OCI-LY3 (cell line): ENCODE measurements around the gene ZNF436.

Experiments used
- H2AFZ ChIP-seq: fragments of 200-600, 300-600 bp; shearing (Covaris generic); 2 replicates; pipeline ENCODE4 v1.6.0; 2014; ENCODE audit warnings: antibody characterized with exemption, low read depth, low read length
- H3K27ac ChIP-seq: fragments of 200-600, 300-600 bp; sonication (generic); 2 replicates; pipeline ENCODE4 v1.5.1; 2014; ENCODE audit warnings: mild to moderate bottlenecking, low read length, moderate library complexity, mixed read lengths
- H3K27me3 ChIP-seq: fragments of 200-600, 300-600 bp; sonication (generic); 2 replicates; pipeline ENCODE4 v1.6.1; 2014; ENCODE audit warnings: low read depth, low read length, mixed read lengths
- H3K36me3 ChIP-seq: fragments of 200-600, 300-600 bp; sonication (generic); replicated peaks from 2 replicates; pipeline ENCODE3; 2014; ENCODE audit warnings: low read depth, low read length, mixed read lengths
- H3K4me1 ChIP-seq: fragments of 300-600, 200-600 bp; sonication (generic); 2 replicates; pipeline ENCODE4 v1.6.1; 2014; ENCODE audit warnings: low read length, mixed read lengths
- H3K4me2 ChIP-seq: fragments of 200-600, 300-600 bp; sonication (generic); 2 replicates; pipeline ENCODE4 v1.6.1; 2014; ENCODE audit warnings: low read length, mixed read lengths
- H3K4me3 ChIP-seq: fragments of 300-600, 200-600 bp; sonication (generic); 2 replicates; pipeline ENCODE4 v1.5.1; 2014; ENCODE audit warnings: antibody characterized with exemption, mild to moderate bottlenecking, low read length, moderate library complexity
- H3K79me2 ChIP-seq: fragments of 300-600, 200-600 bp; shearing (Covaris generic); 2 replicates; pipeline ENCODE4 v1.6.1; 2014; ENCODE audit warnings: mild to moderate bottlenecking, low read length, mixed read lengths
- H3K9ac ChIP-seq: fragments of 300-600, 200-600 bp; shearing (Covaris generic); 2 replicates; pipeline ENCODE4 v1.6.0; 2014; ENCODE audit warnings: mild to moderate bottlenecking, low read length, moderate library complexity
- H3K9me3 ChIP-seq: fragments of 200-600, 300-600 bp; shearing (Covaris generic); 2 replicates; pipeline ENCODE4 v1.6.1; 2014; ENCODE audit warnings: low read length, mixed read lengths; ENCODE audit not compliant: insufficient read depth
- H4K20me1 ChIP-seq: fragments of 200-600, 300-600 bp; sonication (generic); 2 replicates; pipeline ENCODE4 v1.6.1; 2016; ENCODE audit warnings: low read length, mixed read lengths; ENCODE audit not compliant: insufficient read depth
- CTCF ChIP-seq: fragments of 200-600, 300-600 bp; sonication (generic); IDR thresholded peaks from 2 replicates; pipeline ENCODE4 v1.5.1; 2014; ENCODE audit warnings: antibody characterized with exemption, low read length, low read depth
- EZH2phosphoT487 ChIP-seq: fragments of 200-600 bp; shearing (Covaris generic); IDR thresholded peaks from 2 replicates; pipeline ENCODE4 v1.6.1; 2018; ENCODE audit warnings: antibody characterized with exemption, mixed run types, low read depth

ZNF436 gene

GRCh38 chr1:23368562-23369334 lies 888 bp downstream of the ZNF436 start:
- Histone ChIP-seq H4K20me1 (no peaks in the 10 kb centered on the region), H3K4me3 (peak overlapping the region; percentile 100), H2AFZ (peak overlapping the region; percentile 100), H3K79me2 (peaks cover 12% of the 10 kb centered on the region), H3K9ac (peak overlapping the region; percentile 100), H3K36me3 (peaks cover 8% of the 10 kb centered on the region), H3K27ac (peak overlapping the region; percentile 92), H3K4me1 (peaks cover 10% of the 10 kb centered on the region), H3K4me2 (peak overlapping the region; percentile 100), H3K9me3 (0 out of 2 replicates have a peak, but pooled peaks cover 3% of the 10 kb centered on the region), H3K27me3 (no peaks in the 10 kb centered on the region)
- TF ChIP-seq CTCF (peak; percentile 9; the same call in 1 of the 2 replicates), EZH2phosphoT487 (no peak)

GRCh38 chr1:23367791-23368561 lies 1.7 kb downstream of the ZNF436 start:
- H3K4me3 ChIP-seq: peak overlapping the region; percentile 100
- H4K20me1 ChIP-seq: no peaks in the 10 kb centered on the region
- TF ChIP-seq EZH2phosphoT487 (no peak), CTCF (no peak)
- H3K4me2 ChIP-seq: peak overlapping the region; percentile 97
- H3K27me3 ChIP-seq: no peaks in the 10 kb centered on the region
- H3K36me3 ChIP-seq: peaks cover 13% of the 10 kb centered on the region
- peak overlapping the region; percentile 100 for H2AFZ ChIP-seq
- H3K27ac ChIP-seq: peak overlapping the region; percentile 92
- H3K9me3 ChIP-seq: peaks cover 4% of the 10 kb centered on the region; the same call in 1 of the 2 replicates
- peaks cover 12% of the 10 kb centered on the region for H3K79me2 ChIP-seq
- peak overlapping the region; percentile 100 for H3K9ac ChIP-seq
- peaks cover 10% of the 10 kb centered on the region for H3K4me1 ChIP-seq

GRCh38 chr1:23367451-23367790 lies 2.2 kb downstream of the ZNF436 start:
- H3K9ac ChIP-seq: peak overlapping the region; percentile 84
- peaks cover 19% of the 10 kb centered on the region for H3K36me3 ChIP-seq
- H4K20me1 ChIP-seq: no peaks in the 10 kb centered on the region
- H3K4me3 ChIP-seq: peak overlapping the region; percentile 100
- H2AFZ ChIP-seq: no peak overlapping the region
- H3K27me3 ChIP-seq: no peaks in the 10 kb centered on the region
- peaks cover 10% of the 10 kb centered on the region; the same call in 1 of the 2 replicates for H3K9me3 ChIP-seq
- no peak overlapping the region for H3K27ac ChIP-seq
- H3K4me2 ChIP-seq: peak overlapping the region; percentile 97
- TF ChIP-seq CTCF (no peak), EZH2phosphoT487 (no peak)
- peaks cover 10% of the 10 kb centered on the region for H3K4me1 ChIP-seq
- H3K79me2 ChIP-seq: peaks cover 12% of the 10 kb centered on the region

- Histone ChIP-seq H3K4me2 (no peak overlapping the region), H3K9me3 (peaks cover 17% of the 10 kb centered on the region; the same call in 1 of the 2 replicates), H3K79me2 (peaks cover 12% of the 10 kb centered on the region), H3K27me3 (no peaks in the 10 kb centered on the region), H3K9ac (no peak overlapping the region), H2AFZ (no peak overlapping the region), H4K20me1 (no peaks in the 10 kb centered on the region), H3K4me3 (no peak overlapping the region), H3K4me1 (peaks cover 10% of the 10 kb centered on the region), H3K27ac (no peak overlapping the region), H3K36me3 (peaks cover 27% of the 10 kb centered on the region)
- no peak for TF ChIP-seq CTCF
- no peak for TF ChIP-seq EZH2phosphoT487
Observed at GRCh38 chr1:23366598-23366997, 3.0 kb downstream of the ZNF436 start.
